Endothelial cell of umbilical vein (primary cell): ENCODE measurements around the gene CEBPZOS. TPM values are rescaled to one million over a fixed set of nuclear protein-coding genes. Genes with fewer than 3 reads are reported as not detected.

ENCODE experiments used
- BruUV-seq: library from RNA; stranded (reverse); fragments of 400-500 nt; replicated peaks from 2 replicates; lab custom pipeline; 2021; lab: Mats Ljungman, UMichigan
- CTCF ChIA-PET: fragments of 300-600, 350-600 bp; sonication (Branson Sonifier 250); formaldehyde crosslinking; loops from one replicate; lab custom pipeline; 2021; ENCODE audit warnings: antibody characterized with exemption, inconsistent platforms; lab: Charles Lee
- POLR2A ChIA-PET: fragments of 300-600, 350-600 bp; sonication (Branson Sonifier 250); formaldehyde crosslinking; loops from one replicate; lab custom pipeline; 2021; ENCODE audit warnings: antibody characterized with exemption, inconsistent platforms; lab: Charles Lee
- DNase-seq: peaks from one replicate; pipeline ENCODE4 v3.0.0-alpha.2; 2011; ENCODE audit warnings: low read depth, low spot score
- FAIRE-seq: peaks from 2 replicates; lab custom pipeline; 2011; peaks lifted over from hg19 to GRCh38; lab: Jason Lieb, UNC
- H2AFZ ChIP-seq: 2 replicates; pipeline ENCODE4 v1.6.0; 2012; ENCODE audit warnings: low read depth, low read length, control low read depth, inconsistent platforms
- H3K27ac ChIP-seq: 2 replicates; pipeline ENCODE4 v1.5.1; 2011; ENCODE audit warnings: low read depth, mild to moderate bottlenecking, control low read depth, low read length, moderate library complexity; ENCODE audit not compliant: insufficient read depth
- H3K27me3 ChIP-seq, 2 experiments: 2 replicates each; pipeline versions ENCODE4 v1.6.0 to v1.6.1; 2011; ENCODE audit warnings: low read length in 2 of 2, mixed read lengths in 1 of 2; ENCODE audit not compliant: control insufficient read depth in 2 of 2, insufficient read depth in 2 of 2
- H3K36me3 ChIP-seq, 2 experiments: 2 replicates in 1 of 2; 3 replicates in 1 of 2; pipeline ENCODE4 v1.5.1; 2011; ENCODE audit warnings: low read length in 2 of 2, mild to moderate bottlenecking in 1 of 2, moderate library complexity in 1 of 2; ENCODE audit not compliant: control insufficient read depth in 2 of 2, insufficient read depth in 2 of 2; ENCODE audit errors: extremely low read depth in 1 of 2
- H3K4me1 ChIP-seq: 3 replicates; pipeline ENCODE4 v1.5.1; 2011; ENCODE audit warnings: mild to moderate bottlenecking, low read length; ENCODE audit not compliant: control insufficient read depth, insufficient read depth; ENCODE audit errors: extremely low read depth
- H3K4me2 ChIP-seq: 2 replicates; pipeline ENCODE4 v1.6.1; 2011; ENCODE audit warnings: low read length, control low read depth, mixed read lengths; ENCODE audit not compliant: insufficient read depth
- H3K4me3 ChIP-seq, 3 experiments: fragments of 200-600 bp in 1 of 3; sonication (generic), shearing (Covaris generic) in 1 of 3; replicated peaks in 1 of 3; 2 replicates each; pipeline ENCODE4 v1.5.1; 2011 to 2016; ENCODE audit warnings: control low read depth in 3 of 3, low read length in 3 of 3, mild to moderate bottlenecking in 2 of 3, inconsistent platforms in 1 of 3, low read depth in 1 of 3, moderate library complexity in 1 of 3; ENCODE audit not compliant: insufficient read depth in 1 of 3
- H3K79me2 ChIP-seq: 2 replicates; pipeline ENCODE4 v1.6.0; 2012; ENCODE audit warnings: low read length, inconsistent platforms; ENCODE audit not compliant: control insufficient read depth, insufficient read depth
- H3K9ac ChIP-seq: replicated peaks from 2 replicates; pipeline ENCODE3; 2011; ENCODE audit warnings: low read length, control low read depth; ENCODE audit not compliant: insufficient read depth; ENCODE audit errors: extremely low read depth
- H3K9me1 ChIP-seq: replicated peaks from 3 replicates; pipeline ENCODE4 v1.6.0; 2011; ENCODE audit warnings: mild to moderate bottlenecking, low read length; ENCODE audit not compliant: control insufficient read depth, insufficient read depth; ENCODE audit errors: extremely low read depth
- H3K9me3 ChIP-seq: replicated peaks from 2 replicates; pipeline ENCODE4 v1.5.1; 2012; ENCODE audit warnings: low read length, inconsistent platforms; ENCODE audit not compliant: control insufficient read depth, insufficient read depth
- H4K20me1 ChIP-seq: replicated peaks from 2 replicates; pipeline ENCODE3; 2011; ENCODE audit warnings: mild to moderate bottlenecking, low read length; ENCODE audit not compliant: control insufficient read depth, insufficient read depth; ENCODE audit errors: extremely low read depth
- EZH2 ChIP-seq: IDR thresholded peaks from 2 replicates; pipeline ENCODE4 v1.6.1; 2012; ENCODE audit warnings: borderline replicate concordance, low read depth, mild to moderate bottlenecking, moderate library complexity, low read length, inconsistent platforms; ENCODE audit not compliant: severe bottlenecking
- FOS ChIP-seq: IDR thresholded peaks from 2 replicates; pipeline ENCODE4 v1.6.1; 2011; ENCODE audit warnings: mild to moderate bottlenecking, low read length, moderate library complexity, borderline replicate concordance; ENCODE audit not compliant: insufficient read depth
- GATA2 ChIP-seq: IDR thresholded peaks from 2 replicates; pipeline ENCODE4 v1.7.0; 2011; ENCODE audit warnings: low read depth, mild to moderate bottlenecking, moderate library complexity, mixed read lengths, low read length; ENCODE audit not compliant: insufficient read length, insufficient read depth
- JUN ChIP-seq: IDR thresholded peaks from 2 replicates; pipeline ENCODE4 v1.6.1; 2011; ENCODE audit warnings: borderline replicate concordance, low read depth; ENCODE audit not compliant: insufficient read length, insufficient read depth
- MYC ChIP-seq: IDR thresholded peaks from one replicate; pipeline ENCODE4 v1.6.1; 2011; ENCODE audit warnings: mild to moderate bottlenecking, low read depth, low read length
- POLR2A ChIP-seq: IDR thresholded peaks from 2 replicates; pipeline ENCODE4 v1.6.1; 2012; ENCODE audit warnings: low read depth, mild to moderate bottlenecking, control low read depth, low read length
- POLR2AphosphoS5 ChIP-seq: IDR thresholded peaks from 2 replicates; pipeline ENCODE4 v1.6.1; 2012; ENCODE audit warnings: low read depth, mild to moderate bottlenecking, control low read depth, low read length, moderate library complexity; ENCODE audit not compliant: insufficient read depth
- dilution Hi-C: fragments of 300-500 bp; cut with MboI; formaldehyde crosslinking; loops from one replicate; pipeline ENCODE4 v1.15.0; 2019; ENCODE audit warnings: low sequenced_read_pairs; ENCODE audit not compliant: extremely low pct_ligation_motif_present
- intact Hi-C: fragments of 100-400 bp; cut with micrococcal nuclease; formaldehyde crosslinking; loops from one replicate; pipeline ENCODE4 v1.10.0; 2022
- polyA plus RNA-seq, 4 experiments: library from polyadenylated mRNA; depleted of rRNA in 3 of 4; stranded (reverse) in 3 of 4; unstranded in 1 of 4; fragments of >200 nt; gene quantifications; 2 replicates each; pipeline versions ENCODE4 v1.2.1 to v1.2.3, GENCODE V29; 2011 to 2012; ENCODE audit warnings: missing spikeins in 1 of 4
- total RNA-seq: library from RNA; stranded (reverse); gene quantifications from 2 replicates; pipeline ENCODE4 v1.2.3, GENCODE V29; 2021
- TF ChIP-seq, protein P1 (sequence below): IDR thresholded peaks from 2 replicates; pipeline ENCODE4 v1.6.1; 2011; ENCODE audit not compliant: insufficient read depth, insufficient read length
- TF ChIP-seq, protein P2 (sequence below), 2 donors: IDR thresholded peaks; 1 replicate in 1 of 2; 2 replicates in 1 of 2; pipeline ENCODE4 v1.5.1; 2011; ENCODE audit warnings: low read length in 2 of 2, mild to moderate bottlenecking in 2 of 2, moderate library complexity in 2 of 2, control low read depth in 1 of 2, inconsistent platforms in 1 of 2, low read depth in 1 of 2; ENCODE audit not compliant: insufficient read depth in 1 of 2; ENCODE audit errors: extremely low read depth in 1 of 2

Gene CEBPZOS
- total and polyA plus RNA-seq, 2 donors (not counting 3 experiments of a cell fraction or from before 2014, with no cell fraction given): 29.1 to 36.3 TPM

GRCh38 chr2:37173741-37174140 lies 22.6 kb upstream of the CEBPZOS start:
- FAIRE-seq: no peak
- no peaks in the 10 kb centered on the region for H3K36me3 ChIP-seq
- H3K4me3 ChIP-seq: no peak overlapping the region
- H3K79me2 ChIP-seq: no peaks in the 10 kb centered on the region
- no peaks in the 10 kb centered on the region for H3K27me3 ChIP-seq
- H3K27ac ChIP-seq: no peak overlapping the region
- no peaks in the 10 kb centered on the region for H3K4me1 ChIP-seq
- no peak overlapping the region for H2AFZ ChIP-seq
- no peaks in the 10 kb centered on the region for H4K20me1 ChIP-seq
- dilution Hi-C loops (no loop called here), intact Hi-C loops (no loop called here)
- ChIA-PET POLR2A (no interaction called here), CTCF (no interaction called here)
- DNase-seq: no peak
- H3K4me2 ChIP-seq: no peak overlapping the region
- no TSS peak for BruUV-seq
- H3K9me3 ChIP-seq: no peaks in the 10 kb centered on the region
- no peak overlapping the region for H3K9ac ChIP-seq
- TF ChIP-seq, protein P1, sequence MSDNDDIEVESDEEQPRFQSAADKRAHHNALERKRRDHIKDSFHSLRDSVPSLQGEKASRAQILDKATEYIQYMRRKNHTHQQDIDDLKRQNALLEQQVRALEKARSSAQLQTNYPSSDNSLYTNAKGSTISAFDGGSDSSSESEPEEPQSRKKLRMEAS: no peak
- TF ChIP-seq JUN (no peak), FOS (no peak), MYC (no peak), GATA2 (no peak), EZH2 (no peak), POLR2A (no peak), POLR2AphosphoS5 (no peak)
- TF ChIP-seq, protein P2, sequence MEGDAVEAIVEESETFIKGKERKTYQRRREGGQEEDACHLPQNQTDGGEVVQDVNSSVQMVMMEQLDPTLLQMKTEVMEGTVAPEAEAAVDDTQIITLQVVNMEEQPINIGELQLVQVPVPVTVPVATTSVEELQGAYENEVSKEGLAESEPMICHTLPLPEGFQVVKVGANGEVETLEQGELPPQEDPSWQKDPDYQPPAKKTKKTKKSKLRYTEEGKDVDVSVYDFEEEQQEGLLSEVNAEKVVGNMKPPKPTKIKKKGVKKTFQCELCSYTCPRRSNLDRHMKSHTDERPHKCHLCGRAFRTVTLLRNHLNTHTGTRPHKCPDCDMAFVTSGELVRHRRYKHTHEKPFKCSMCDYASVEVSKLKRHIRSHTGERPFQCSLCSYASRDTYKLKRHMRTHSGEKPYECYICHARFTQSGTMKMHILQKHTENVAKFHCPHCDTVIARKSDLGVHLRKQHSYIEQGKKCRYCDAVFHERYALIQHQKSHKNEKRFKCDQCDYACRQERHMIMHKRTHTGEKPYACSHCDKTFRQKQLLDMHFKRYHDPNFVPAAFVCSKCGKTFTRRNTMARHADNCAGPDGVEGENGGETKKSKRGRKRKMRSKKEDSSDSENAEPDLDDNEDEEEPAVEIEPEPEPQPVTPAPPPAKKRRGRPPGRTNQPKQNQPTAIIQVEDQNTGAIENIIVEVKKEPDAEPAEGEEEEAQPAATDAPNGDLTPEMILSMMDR (IDR thresholded peaks at IDR 0.05; ENCODE audit: extremely low read depth in 1 of 2, insufficient read depth in 1 of 2, low read depth in 1 of 2, low read length in 2 of 2): no peak
- H3K9me1 ChIP-seq: no peaks in the 10 kb centered on the region
